AG10803 (cell line): ENCODE data around the gene DTD1.
"Not testable (repeated sequence)": the region's sequence is repeated elsewhere in the genome, so short reads cannot be mapped to it uniquely, and the experiment has no call there.

Source experiments
- DNase-seq: peaks from one replicate; pipeline ENCODE4 v3.0.0; 2010; ENCODE audit warnings: low read depth
- H3K4me3 ChIP-seq: 2 replicates; pipeline ENCODE4 v1.5.1; 2011; ENCODE audit warnings: mild to moderate bottlenecking, low read length, control low read depth
- CTCF ChIP-seq: conservative IDR thresholded peaks from 2 replicates; pipeline ENCODE4 v1.5.1; 2011; ENCODE audit warnings: mild to moderate bottlenecking, low read length, control low read depth, inconsistent platforms

The DTD1 gene

GRCh38 chr20:18778690-18779392 is 191.0 kb downstream of the DTD1 start:
- no peak for TF ChIP-seq CTCF
- no peak overlapping the region for H3K4me3 ChIP-seq
- no peak for DNase-seq

GRCh38 chr20:18780385-18781130 is 192.7 kb downstream of the DTD1 start:
- DNase-seq, result peak; percentile 42
- no peak for TF ChIP-seq CTCF
- peak overlapping the region; percentile 13; the same call in 1 of the 2 replicates for H3K4me3 ChIP-seq

- no peak for TF ChIP-seq CTCF
- DNase-seq, result no peak
- no peak overlapping the region for H3K4me3 ChIP-seq
Observed at GRCh38 chr20:18781509-18781908, 193.7 kb downstream of the DTD1 start.

- TF ChIP-seq CTCF, result no peak
- no peak for DNase-seq
- H3K4me3 ChIP-seq, result no peak overlapping the region
Observed at GRCh38 chr20:18783385-18783959, 195.6 kb downstream of the DTD1 start.

- not testable (repeated sequence) for DNase-seq, H3K4me3 ChIP-seq
Observed at GRCh38 chr20:18787046-18787445, 199.2 kb downstream of the DTD1 start.

GRCh38 chr20:18788021-18788420 is 200.2 kb downstream of the DTD1 start:
- H3K4me3 ChIP-seq, result no peak overlapping the region
- no peak for TF ChIP-seq CTCF
- no peak for DNase-seq

GRCh38 chr20:18790787-18791186 is 202.9 kb downstream of the DTD1 start:
- no peak for DNase-seq
- no peak overlapping the region for H3K4me3 ChIP-seq
- TF ChIP-seq CTCF, result no peak
